Mesenchymal stem cell (in vitro differentiated cells and primary cell): ENCODE results near the gene THPO.

Experiments used
- DNase-seq: peaks from one replicate; pipeline ENCODE4 v3.0.0-alpha.2; 2013
- H2AFZ ChIP-seq: one replicate; pipeline ENCODE4 v1.6.1; 2013; ENCODE audit warnings: low read depth, mild to moderate bottlenecking, control low read depth, inconsistent platforms, low read length, moderate library complexity
- H2AK5ac ChIP-seq: 2 replicates; pipeline ENCODE4 v1.6.1; 2013; ENCODE audit warnings: low read length, moderate library complexity, mild to moderate bottlenecking, inconsistent platforms; ENCODE audit not compliant: severe bottlenecking
- H2BK120ac ChIP-seq: one replicate; pipeline ENCODE4 v1.6.1; 2013; ENCODE audit warnings: low read depth, mild to moderate bottlenecking, inconsistent platforms, low read length, moderate library complexity
- H2BK12ac ChIP-seq, 2 experiments: one replicate each; pipeline ENCODE4 v1.6.1; 2013; ENCODE audit warnings: inconsistent platforms in 2 of 2, low read length in 2 of 2, mild to moderate bottlenecking in 2 of 2, moderate library complexity in 2 of 2, control low read depth in 1 of 2
- H2BK15ac ChIP-seq: one replicate; pipeline ENCODE4 v1.6.1; 2013; ENCODE audit warnings: mild to moderate bottlenecking, low read depth, inconsistent platforms; ENCODE audit not compliant: poor library complexity, severe bottlenecking
- H2BK5ac ChIP-seq: 2 replicates; pipeline ENCODE4 v1.6.1; 2013; ENCODE audit warnings: low read depth, mild to moderate bottlenecking, low read length, control low read depth, inconsistent platforms; ENCODE audit not compliant: poor library complexity, severe bottlenecking
- H3K14ac ChIP-seq, 2 experiments: one replicate each; pipeline ENCODE4 v1.6.1; 2013; ENCODE audit warnings: inconsistent platforms in 2 of 2, low read length in 2 of 2, control low read depth in 1 of 2, mild to moderate bottlenecking in 1 of 2, moderate library complexity in 1 of 2
- H3K18ac ChIP-seq, 2 experiments: one replicate each; pipeline ENCODE4 v1.6.1; 2013; ENCODE audit warnings: inconsistent platforms in 2 of 2, low read length in 2 of 2, control low read depth in 1 of 2, low read depth in 1 of 2, mild to moderate bottlenecking in 1 of 2
- H3K23ac ChIP-seq, 2 experiments: one replicate each; pipeline ENCODE4 v1.6.1; 2013; ENCODE audit warnings: inconsistent platforms in 2 of 2, low read length in 2 of 2, mild to moderate bottlenecking in 2 of 2, moderate library complexity in 2 of 2, control low read depth in 1 of 2
- H3K27ac ChIP-seq: 2 replicates; pipeline ENCODE4 v1.5.1; 2013; ENCODE audit warnings: mild to moderate bottlenecking, moderate library complexity, low read length, control low read depth, inconsistent platforms; ENCODE audit not compliant: poor library complexity, severe bottlenecking
- H3K27me3 ChIP-seq, 2 experiments: 2 replicates each; pipeline versions ENCODE4 v1.6.1 to v1.7.0; 2013; ENCODE audit warnings: low read length in 2 of 2, mild to moderate bottlenecking in 2 of 2, moderate library complexity in 2 of 2, control low read depth in 1 of 2, inconsistent platforms in 1 of 2; ENCODE audit not compliant: control insufficient read depth in 1 of 2, insufficient read depth in 1 of 2
- H3K36me3 ChIP-seq, 2 experiments: 2 replicates each; pipeline versions ENCODE4 v1.6.1 to v1.7.0; 2013; ENCODE audit warnings: low read length in 2 of 2, control low read depth in 1 of 2, inconsistent platforms in 1 of 2, low read depth in 1 of 2, mild to moderate bottlenecking in 1 of 2; ENCODE audit not compliant: insufficient read depth in 2 of 2, control insufficient read depth in 1 of 2
- H3K4ac ChIP-seq, 2 experiments: one replicate each; pipeline ENCODE4 v1.6.1; 2013; ENCODE audit warnings: inconsistent platforms in 2 of 2, low read length in 2 of 2, mild to moderate bottlenecking in 2 of 2, moderate library complexity in 2 of 2, control low read depth in 1 of 2, low read depth in 1 of 2
- H3K4me1 ChIP-seq: 2 replicates; pipeline ENCODE4 v1.6.1; 2013; ENCODE audit warnings: low read depth, low read length, control low read depth; ENCODE audit not compliant: control insufficient read depth, insufficient read depth
- H3K4me2 ChIP-seq: 2 replicates; pipeline ENCODE4 v1.6.1; 2013; ENCODE audit warnings: low read length, mild to moderate bottlenecking, inconsistent platforms; ENCODE audit not compliant: poor library complexity, severe bottlenecking
- H3K4me3 ChIP-seq, 2 experiments: 2 replicates each; pipeline versions ENCODE4 v1.5.1 to v1.7.0; 2013; ENCODE audit warnings: low read length in 2 of 2, mild to moderate bottlenecking in 2 of 2, control low read depth in 1 of 2, low read depth in 1 of 2; ENCODE audit not compliant: insufficient read depth in 1 of 2
- H3K79me1 ChIP-seq: replicated peaks from 2 replicates; pipeline ENCODE4 v1.6.1; 2013; ENCODE audit warnings: mild to moderate bottlenecking, control low read depth, low read length, inconsistent platforms; ENCODE audit not compliant: poor library complexity, severe bottlenecking
- H3K9ac ChIP-seq: 2 replicates; pipeline ENCODE4 v1.7.0; 2013; ENCODE audit warnings: mild to moderate bottlenecking, low read length, moderate library complexity
- H3K9me3 ChIP-seq: 2 replicates; pipeline ENCODE4 v1.7.0; 2013; ENCODE audit warnings: mild to moderate bottlenecking, low read length; ENCODE audit not compliant: control insufficient read depth
- H4K8ac ChIP-seq: one replicate; pipeline ENCODE4 v1.6.1; 2013; ENCODE audit warnings: inconsistent platforms, mild to moderate bottlenecking, low read length, moderate library complexity
- H4K91ac ChIP-seq: one replicate; pipeline ENCODE4 v1.6.1; 2013; ENCODE audit warnings: mild to moderate bottlenecking, low read length, inconsistent platforms
- WGBS: methylation state at CpG from one replicate; pipeline ENCODE4 v1.1.7; 2013; ENCODE audit warnings: mixed read lengths; 5-methylcytosine and 5-hydroxymethylcytosine counted together
- small RNA-seq: library from polyadenylated mRNA; stranded (forward); fragments of <200 nt; extraction: miRNeasy Mini kit (QIAGEN cat#:217004); gene quantifications from one replicate; pipeline ENCODE3, GENCODE V24; 2013; ENCODE audit warnings: low read depth

THPO gene

GRCh38 chr3:184323696-184324095 is 54.3 kb downstream of the THPO start:
- DNase-seq: no peak
- no peak overlapping the region for H4K91ac ChIP-seq
- H4K8ac ChIP-seq: no peak overlapping the region
- H2AK5ac ChIP-seq: no peak overlapping the region
- no peaks in the 10 kb centered on the region for H3K9me3 ChIP-seq
- H3K27ac ChIP-seq: no peak overlapping the region
- peak overlapping the region; percentile 19 for H3K9ac ChIP-seq
- H3K79me1 ChIP-seq: peaks cover 46% of the 10 kb centered on the region
- H3K27me3 ChIP-seq: no peaks in the 10 kb centered on the region
- no peak overlapping the region for H2AFZ ChIP-seq
- H3K14ac ChIP-seq: no peak overlapping the region
- no peak overlapping the region for H3K4me3 ChIP-seq
- no peak overlapping the region for H2BK15ac ChIP-seq
- no peak overlapping the region for H2BK5ac ChIP-seq
- H3K4me2 ChIP-seq: no peak overlapping the region
- no peak overlapping the region for H3K18ac ChIP-seq
- H3K36me3 ChIP-seq: peaks cover 89 to 93% of the 10 kb centered on the region in 2 experiments
- H2BK12ac ChIP-seq: no peak overlapping the region
- no peak overlapping the region for H3K4ac ChIP-seq
- peaks cover 15% of the 10 kb centered on the region for H3K4me1 ChIP-seq
- H3K23ac ChIP-seq: no peak overlapping the region
- no peak overlapping the region for H2BK120ac ChIP-seq
- WGBS: 98% methylated on average over 8 of the region's 8 CpGs

- H3K36me3 ChIP-seq: peaks cover 85 to 88% of the 10 kb centered on the region in 2 experiments
- peaks cover 16% of the 10 kb centered on the region for H3K4me1 ChIP-seq
- peak overlapping the region; percentile 64 for H3K9ac ChIP-seq
- H2AK5ac ChIP-seq: no peak overlapping the region
- H3K27me3 ChIP-seq: no peaks in the 10 kb centered on the region
- no peak overlapping the region for H2BK15ac ChIP-seq
- H3K14ac ChIP-seq: no peak overlapping the region
- no peak overlapping the region for H3K27ac ChIP-seq
- H3K4me2 ChIP-seq: no peak overlapping the region
- no peak overlapping the region for H4K91ac ChIP-seq
- no peak overlapping the region for H3K23ac ChIP-seq
- DNase-seq: no peak
- no peak overlapping the region for H4K8ac ChIP-seq
- no peak overlapping the region for H3K4ac ChIP-seq
- H3K9me3 ChIP-seq: no peaks in the 10 kb centered on the region
- no peak overlapping the region for H2BK120ac ChIP-seq
- H2AFZ ChIP-seq: no peak overlapping the region
- H3K4me3 ChIP-seq: peak overlapping the region in 1 of 2 experiments; percentile 59
- H3K79me1 ChIP-seq: peaks cover 43% of the 10 kb centered on the region
- H2BK12ac ChIP-seq: no peak overlapping the region
- 92% methylated on average over 15 of the region's 20 CpGs for WGBS
- H2BK5ac ChIP-seq: no peak overlapping the region
- no peak overlapping the region for H3K18ac ChIP-seq
These were observed 55.1 kb downstream of the THPO start for GRCh38 chr3:184322731-184323487.

Small RNA genes within 50 kb of the gene (small RNA-seq; reads per million reads assigned to genes)
- 1,760 reads per million, percentile 98 among the genes with 10 or more reads in this experiment for gene SNORD66
